ENCODE measurements around the gene ACADS.

GRCh38 chr12:120764816-120765215 lies 39.2 kb downstream of the ACADS start:
- TF ChIP-seq CTCF (IDR thresholded peaks at IDR 0.05) (no peak), POLR2A (IDR thresholded peaks at IDR 0.05) (no peak)

Measured in heart left ventricle (tissue), 13 donors.